ENCODE results near the gene TMEM214.

TMEM214 gene

DNA sequence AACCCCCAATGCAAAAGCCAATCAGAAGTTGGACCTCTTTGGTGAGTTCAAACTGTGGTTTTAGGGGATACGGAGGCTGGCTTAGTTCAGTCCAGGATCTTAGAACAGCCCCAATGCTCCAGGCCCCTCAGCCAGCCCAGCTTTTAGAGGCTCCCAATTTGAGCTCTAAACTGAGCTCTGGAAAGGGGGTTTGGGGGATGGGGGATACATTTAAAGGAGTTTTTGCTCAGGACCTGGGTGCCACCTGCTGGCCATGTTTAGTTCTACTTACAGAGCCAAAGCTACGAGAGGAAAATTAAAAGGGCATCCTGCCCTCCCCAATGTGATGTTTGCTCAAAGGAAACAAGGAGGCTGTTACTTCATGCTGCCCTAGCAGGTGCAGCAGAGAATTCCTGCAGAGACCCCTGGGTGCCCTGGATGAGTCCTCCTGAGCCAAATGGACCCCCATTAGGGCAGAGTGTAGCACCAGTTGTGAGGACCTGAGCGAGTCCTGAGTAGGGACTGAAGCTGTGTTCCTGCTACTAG, 15.9 kb upstream of the TMEM214 start:
- Histone ChIP-seq H2BK15ac (ENCODE audit: low read length) (no peak overlapping the region), H3K27ac (replicated peaks; ENCODE audit: low read length) (no peak overlapping the region), H3K4ac (ENCODE audit: low read length) (no peak overlapping the region), H2AFZ (ENCODE audit: low read length) (no peak overlapping the region), H3K18ac (ENCODE audit: low read length) (no peak overlapping the region), H3K36me3 (replicated peaks in 1 of 2; ENCODE audit: control insufficient read depth in 2 of 2, insufficient read depth in 2 of 2, low read length in 2 of 2) (peaks cover 5 to 10% of the 10 kb centered on the region in 2 donors), H4K91ac (ENCODE audit: low read depth, low read length, poor library complexity) (no peak overlapping the region), H3K4me1 (ENCODE audit: control insufficient read depth in 2 of 2, insufficient read depth in 1 of 2, low read depth in 1 of 2, low read length in 2 of 2) (peaks cover 0 to 18% of the 10 kb centered on the region in 2 donors), H3K14ac (ENCODE audit: low read length) (no peak overlapping the region), H3K9me3 (replicated peaks in 1 of 2; ENCODE audit: control insufficient read depth in 2 of 2, insufficient read depth in 1 of 2, low read depth in 1 of 2, low read length in 2 of 2) (peaks cover 4 to 7% of the 10 kb centered on the region in 2 donors), H2BK120ac (ENCODE audit: low read depth, low read length) (no peak overlapping the region), H3K79me1 (ENCODE audit: low read depth, low read length) (no peaks in the 10 kb centered on the region), H3K9ac (ENCODE audit: low read depth, low read length, poor library complexity) (peak overlapping the region; percentile 18), H2BK5ac (ENCODE audit: low read length) (no peak overlapping the region), H4K8ac (ENCODE audit: low read depth, low read length) (no peak overlapping the region), H2BK12ac (ENCODE audit: low read length) (no peak overlapping the region), H2AK5ac (ENCODE audit: low read depth, low read length) (no peak overlapping the region), H3K23ac (ENCODE audit: low read depth, low read length, poor library complexity) (no peak overlapping the region), H3K4me2 (ENCODE audit: insufficient read depth, low read length, poor library complexity, severe bottlenecking) (no peak overlapping the region), H3K4me3 (ENCODE audit: low read length in 2 of 2) (no peak overlapping the region), H3K27me3 (ENCODE audit: control insufficient read depth in 3 of 3, insufficient read depth in 3 of 3, low read depth in 1 of 3, low read length in 3 of 3) (no peaks in the 10 kb centered on the region)
- peak; percentile 48 for DNase-seq (ENCODE audit: low spot score)
- WGBS, 2 donors (ENCODE audit: extremely low coverage in 2 of 2, insufficient read length in 2 of 2, insufficient replicate concordance in 1 of 2) = no CpG with 5 or more reads among the region's 3 CpGs

DNA sequence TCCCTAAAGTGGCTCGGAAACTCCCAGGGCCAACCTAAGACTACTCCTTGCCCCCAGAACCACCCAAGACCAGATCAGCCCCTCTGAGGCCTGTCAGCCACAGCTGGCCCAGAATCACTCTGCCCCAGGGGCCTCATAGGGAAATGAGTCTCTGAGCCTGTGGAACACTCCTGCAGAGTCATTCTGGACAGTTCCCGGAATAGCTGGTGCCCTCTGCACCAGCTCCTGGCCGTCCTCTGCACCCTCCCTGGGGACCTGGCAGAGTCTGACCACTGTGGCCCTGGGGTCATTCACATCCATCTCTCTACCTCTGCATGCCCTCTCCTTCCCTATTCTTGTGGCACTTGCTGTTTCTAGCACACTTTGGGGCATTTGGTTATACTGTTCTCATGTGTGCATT, 14.6 kb upstream of the TMEM214 start:
- Histone ChIP-seq H3K27ac (replicated peaks; ENCODE audit: low read length) (no peak overlapping the region), H3K18ac (ENCODE audit: low read length) (no peak overlapping the region), H3K27me3 (ENCODE audit: control insufficient read depth in 3 of 3, insufficient read depth in 3 of 3, low read depth in 1 of 3, low read length in 3 of 3) (no peaks in the 10 kb centered on the region), H2BK15ac (ENCODE audit: low read length) (no peak overlapping the region), H3K4me2 (ENCODE audit: insufficient read depth, low read length, poor library complexity, severe bottlenecking) (no peak overlapping the region), H2BK12ac (ENCODE audit: low read length) (no peak overlapping the region), H3K79me1 (ENCODE audit: low read depth, low read length) (peaks cover under 1% of the 10 kb centered on the region), H3K9me3 (replicated peaks in 1 of 2; ENCODE audit: control insufficient read depth in 2 of 2, insufficient read depth in 1 of 2, low read depth in 1 of 2, low read length in 2 of 2) (peaks cover 3 to 4% of the 10 kb centered on the region in 2 donors), H3K9ac (ENCODE audit: low read depth, low read length, poor library complexity) (no peak overlapping the region), H4K91ac (ENCODE audit: low read depth, low read length, poor library complexity) (no peak overlapping the region), H2BK5ac (ENCODE audit: low read length) (no peak overlapping the region), H4K8ac (ENCODE audit: low read depth, low read length) (no peak overlapping the region), H3K4me1 (ENCODE audit: control insufficient read depth in 2 of 2, insufficient read depth in 1 of 2, low read depth in 1 of 2, low read length in 2 of 2) (peaks cover 0 to 18% of the 10 kb centered on the region in 2 donors), H3K23ac (ENCODE audit: low read depth, low read length, poor library complexity) (no peak overlapping the region), H2BK120ac (ENCODE audit: low read depth, low read length) (no peak overlapping the region), H3K36me3 (replicated peaks in 1 of 2; ENCODE audit: control insufficient read depth in 2 of 2, insufficient read depth in 2 of 2, low read length in 2 of 2) (peaks cover 13 to 21% of the 10 kb centered on the region in 2 donors), H3K4ac (ENCODE audit: low read length) (no peak overlapping the region), H2AK5ac (ENCODE audit: low read depth, low read length) (no peak overlapping the region), H3K4me3 (ENCODE audit: low read length in 2 of 2) (no peak overlapping the region), H3K14ac (ENCODE audit: low read length) (no peak overlapping the region), H2AFZ (ENCODE audit: low read length) (no peak overlapping the region)
- no peak for DNase-seq (ENCODE audit: low spot score)
- WGBS, 2 donors (ENCODE audit: extremely low coverage in 2 of 2, insufficient read length in 2 of 2, insufficient replicate concordance in 1 of 2) = no CpG with 5 or more reads among the region's 3 CpGs

- H3K9ac ChIP-seq (ENCODE audit: low read depth, low read length, poor library complexity) = no peak overlapping the region
- H4K8ac ChIP-seq (ENCODE audit: low read depth, low read length) = no peak overlapping the region
- H3K79me1 ChIP-seq (ENCODE audit: low read depth, low read length) = peaks cover 4% of the 10 kb centered on the region
- no peak for DNase-seq (ENCODE audit: low spot score)
- no peak overlapping the region for H2AK5ac ChIP-seq (ENCODE audit: low read depth, low read length)
- H3K23ac ChIP-seq (ENCODE audit: low read depth, low read length, poor library complexity) = no peak overlapping the region
- no peak overlapping the region for H3K4me2 ChIP-seq (ENCODE audit: insufficient read depth, low read length, poor library complexity, severe bottlenecking)
- no CpG with 5 or more reads among the region's 9 CpGs for WGBS, 2 donors (ENCODE audit: extremely low coverage in 2 of 2, insufficient read length in 2 of 2, insufficient replicate concordance in 1 of 2)
- H3K36me3 ChIP-seq (replicated peaks in 1 of 2; ENCODE audit: control insufficient read depth in 2 of 2, insufficient read depth in 2 of 2, low read length in 2 of 2) = peaks cover 12 to 23% of the 10 kb centered on the region in 2 donors
- H4K91ac ChIP-seq (ENCODE audit: low read depth, low read length, poor library complexity) = no peak overlapping the region
- H3K18ac ChIP-seq (ENCODE audit: low read length) = no peak overlapping the region
- peaks cover 1 to 18% of the 10 kb centered on the region in 2 donors for H3K4me1 ChIP-seq (ENCODE audit: control insufficient read depth in 2 of 2, insufficient read depth in 1 of 2, low read depth in 1 of 2, low read length in 2 of 2)
- H3K4ac ChIP-seq (ENCODE audit: low read length) = no peak overlapping the region
- no peak overlapping the region for H3K4me3 ChIP-seq (ENCODE audit: low read length in 2 of 2)
- H2BK120ac ChIP-seq (ENCODE audit: low read depth, low read length) = no peak overlapping the region
- H3K9me3 ChIP-seq (replicated peaks in 1 of 2; ENCODE audit: control insufficient read depth in 2 of 2, insufficient read depth in 1 of 2, low read depth in 1 of 2, low read length in 2 of 2) = no peaks in the 10 kb centered on the region
- H2BK12ac ChIP-seq (ENCODE audit: low read length) = no peak overlapping the region
- H3K14ac ChIP-seq (ENCODE audit: low read length) = no peak overlapping the region
- no peak overlapping the region for H2AFZ ChIP-seq (ENCODE audit: low read length)
- H3K27ac ChIP-seq (replicated peaks; ENCODE audit: low read length) = no peak overlapping the region
- H2BK15ac ChIP-seq (ENCODE audit: low read length) = no peak overlapping the region
- H2BK5ac ChIP-seq (ENCODE audit: low read length) = no peak overlapping the region
- H3K27me3 ChIP-seq (ENCODE audit: control insufficient read depth in 3 of 3, insufficient read depth in 3 of 3, low read depth in 1 of 3, low read length in 3 of 3) = no peaks in the 10 kb centered on the region
Observed at GRCh38 chr2:27019459-27019858, 13.3 kb upstream of the TMEM214 start.

DNA sequence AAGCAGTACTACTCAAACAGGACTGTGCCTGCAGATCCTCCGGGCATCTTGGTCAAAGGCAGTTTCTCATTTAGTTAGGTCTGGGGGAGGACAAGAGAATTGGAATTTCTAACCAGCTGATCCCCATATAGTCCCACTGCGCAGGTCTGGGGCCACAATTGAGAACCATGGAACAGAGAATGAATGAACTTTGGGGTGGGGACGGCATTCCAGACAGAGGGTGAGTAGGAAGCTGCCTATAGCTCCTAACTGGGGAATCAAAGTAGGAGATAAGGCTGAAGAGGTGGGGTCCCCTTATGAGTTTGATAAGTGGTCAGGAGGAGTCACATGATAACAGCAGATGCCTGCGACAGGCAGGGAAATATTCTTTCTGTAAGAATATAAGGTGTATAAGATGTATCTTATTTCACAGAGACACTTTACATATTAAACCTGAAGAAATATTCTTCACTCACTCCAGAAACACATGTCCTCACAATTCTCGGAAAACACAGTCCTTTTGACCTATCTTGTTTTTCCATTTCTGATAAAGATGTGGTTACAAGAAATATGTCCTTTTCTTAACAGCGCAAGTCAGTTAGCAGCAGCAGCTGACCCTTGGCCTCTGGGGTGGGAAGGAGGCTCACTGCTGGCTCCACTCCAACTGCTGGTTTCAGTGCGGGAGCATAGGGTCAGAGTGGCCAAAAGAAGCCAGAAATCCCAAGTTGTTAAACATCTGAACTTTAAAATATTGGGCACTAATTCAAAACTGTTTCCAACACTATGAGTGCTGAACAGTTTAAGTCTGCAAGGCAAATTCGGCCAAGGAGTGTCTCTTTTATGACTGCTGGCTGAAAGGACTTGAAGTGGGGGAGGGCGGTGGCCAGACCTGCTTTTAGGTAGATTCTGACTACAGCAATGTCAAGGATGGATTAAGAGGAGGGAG, 12.6 kb upstream of the TMEM214 start:
- Histone ChIP-seq H2BK120ac (ENCODE audit: low read depth, low read length) (no peak overlapping the region), H3K4me1 (ENCODE audit: control insufficient read depth in 2 of 2, insufficient read depth in 1 of 2, low read depth in 1 of 2, low read length in 2 of 2) (peaks cover 1 to 18% of the 10 kb centered on the region in 2 donors), H3K27ac (replicated peaks; ENCODE audit: low read length) (no peak overlapping the region), H3K23ac (ENCODE audit: low read depth, low read length, poor library complexity) (no peak overlapping the region), H3K4ac (ENCODE audit: low read length) (no peak overlapping the region), H2AK5ac (ENCODE audit: low read depth, low read length) (no peak overlapping the region), H2BK15ac (ENCODE audit: low read length) (no peak overlapping the region), H4K91ac (ENCODE audit: low read depth, low read length, poor library complexity) (no peak overlapping the region), H4K8ac (ENCODE audit: low read depth, low read length) (no peak overlapping the region), H3K9me3 (replicated peaks in 1 of 2; ENCODE audit: control insufficient read depth in 2 of 2, insufficient read depth in 1 of 2, low read depth in 1 of 2, low read length in 2 of 2) (no peaks in the 10 kb centered on the region), H3K4me3 (ENCODE audit: low read length in 2 of 2) (no peak overlapping the region), H3K36me3 (replicated peaks in 1 of 2; ENCODE audit: control insufficient read depth in 2 of 2, insufficient read depth in 2 of 2, low read length in 2 of 2) (peaks cover 10 to 25% of the 10 kb centered on the region in 2 donors), H3K27me3 (ENCODE audit: control insufficient read depth in 3 of 3, insufficient read depth in 3 of 3, low read depth in 1 of 3, low read length in 3 of 3) (no peaks in the 10 kb centered on the region), H2BK5ac (ENCODE audit: low read length) (no peak overlapping the region), H3K14ac (ENCODE audit: low read length) (no peak overlapping the region), H2BK12ac (ENCODE audit: low read length) (no peak overlapping the region), H2AFZ (ENCODE audit: low read length) (no peak overlapping the region), H3K4me2 (ENCODE audit: insufficient read depth, low read length, poor library complexity, severe bottlenecking) (no peak overlapping the region), H3K18ac (ENCODE audit: low read length) (no peak overlapping the region), H3K9ac (ENCODE audit: low read depth, low read length, poor library complexity) (no peak overlapping the region), H3K79me1 (ENCODE audit: low read depth, low read length) (peaks cover 4% of the 10 kb centered on the region)
- DNase-seq (ENCODE audit: low spot score) = no peak
- WGBS, 2 donors (ENCODE audit: extremely low coverage in 2 of 2, insufficient read length in 2 of 2, insufficient replicate concordance in 1 of 2) = no CpG with 5 or more reads among the region's 9 CpGs

Data from neuronal stem cell (in vitro differentiated cells).